Measurements from ENCODE around the gene BBS9.
"Not testable (repeated sequence)": the region's sequence is repeated elsewhere in the genome, so short reads cannot be mapped to it uniquely, and the experiment has no call there.

Gene BBS9

GRCh38 chr7:33298848-33299247, 169.5 kb downstream of the BBS9 start:
- DNase-seq = no peak

DNA sequence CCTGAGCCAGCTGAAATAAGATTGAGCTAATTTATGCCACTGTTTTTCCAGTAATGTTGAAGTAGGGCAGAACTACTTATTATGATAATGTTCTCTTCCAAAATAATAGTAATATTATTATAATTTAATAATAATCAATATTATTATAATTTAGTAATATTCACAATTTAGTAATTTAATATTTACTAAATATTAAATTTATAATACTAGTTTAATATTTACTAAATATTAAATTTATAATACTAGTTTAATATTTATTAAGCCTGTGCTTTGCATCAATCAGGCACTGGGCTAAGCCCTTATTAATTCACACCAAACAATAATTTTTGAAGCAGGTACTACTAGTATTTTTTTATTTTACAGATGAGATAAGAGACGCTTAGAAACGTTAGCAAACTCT, 170.1 kb downstream of the BBS9 start:
- no peak for DNase-seq

GRCh38 chr7:33300131-33300530, 170.8 kb downstream of the BBS9 start:
- no peak for DNase-seq

DNA sequence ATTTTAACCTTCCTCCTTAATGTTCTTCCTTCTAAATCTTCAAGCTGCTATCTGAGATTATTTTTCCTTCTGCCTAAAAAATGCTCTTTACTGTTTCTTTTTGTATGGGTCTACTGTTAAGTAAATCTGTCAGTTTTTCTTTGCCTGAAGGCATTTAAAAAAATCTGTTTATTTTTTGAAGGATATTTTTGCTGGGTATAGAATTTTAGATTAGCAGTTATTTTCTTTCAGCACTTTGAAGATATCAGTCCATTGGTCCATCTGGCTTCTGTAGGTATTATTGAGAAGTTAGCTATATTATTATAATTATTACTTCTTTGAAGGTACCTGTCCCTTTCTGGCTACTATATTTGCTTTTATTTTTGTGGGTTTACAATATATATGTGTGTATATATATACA, 171.4 kb downstream of the BBS9 start:
- no peak for DNase-seq

- DNase-seq = not testable (repeated sequence)
These were observed 174.7 kb downstream of the BBS9 start for GRCh38 chr7:33303978-33304557.

- DNase-seq = no peak
These were observed 177.8 kb downstream of the BBS9 start for GRCh38 chr7:33307205-33307604.

GRCh38 chr7:33310546-33310945, 181.2 kb downstream of the BBS9 start:
- DNase-seq = no peak

DNA sequence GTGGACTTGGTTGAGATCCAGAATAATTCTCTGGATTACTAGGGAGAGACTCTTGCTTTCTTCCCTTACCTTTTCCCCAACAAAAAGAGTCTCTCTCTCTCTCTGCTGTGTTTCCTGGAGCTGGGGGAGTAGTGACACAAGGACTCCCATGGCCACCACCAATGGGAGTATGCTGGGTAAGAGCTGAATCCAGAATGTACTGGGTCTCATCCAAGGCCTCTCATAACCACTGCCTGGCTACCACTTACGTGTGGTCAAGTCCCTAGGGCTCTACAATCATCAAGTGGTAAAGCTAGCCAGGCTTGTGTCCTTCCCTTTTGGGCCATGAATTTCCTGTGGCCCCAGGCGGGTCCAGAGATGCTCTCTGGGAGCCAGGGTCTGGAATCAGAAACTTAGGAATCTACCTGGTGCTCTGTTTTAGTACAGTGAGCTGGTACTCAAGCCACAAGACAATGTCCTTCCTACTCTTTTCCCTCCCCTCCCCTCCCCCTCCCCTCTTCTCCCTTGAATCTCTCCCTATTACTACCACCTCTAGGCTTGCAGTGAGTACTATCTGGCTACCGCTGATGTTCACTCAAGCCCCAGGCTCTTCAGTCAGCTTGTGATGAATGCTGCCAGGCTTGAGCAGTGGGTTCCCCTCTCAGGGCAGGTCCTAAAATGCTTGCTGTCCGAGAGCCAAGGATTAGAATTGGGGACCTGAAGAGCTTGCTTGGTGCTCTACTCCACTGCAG, 196.6 kb downstream of the BBS9 start:
- DNase-seq = no peak

- DNase-seq = no peak
These were observed 197.1 kb downstream of the BBS9 start for GRCh38 chr7:33326485-33326848.

- no peak for DNase-seq
These were observed 198.1 kb downstream of the BBS9 start for GRCh38 chr7:33327427-33327826.

DNA sequence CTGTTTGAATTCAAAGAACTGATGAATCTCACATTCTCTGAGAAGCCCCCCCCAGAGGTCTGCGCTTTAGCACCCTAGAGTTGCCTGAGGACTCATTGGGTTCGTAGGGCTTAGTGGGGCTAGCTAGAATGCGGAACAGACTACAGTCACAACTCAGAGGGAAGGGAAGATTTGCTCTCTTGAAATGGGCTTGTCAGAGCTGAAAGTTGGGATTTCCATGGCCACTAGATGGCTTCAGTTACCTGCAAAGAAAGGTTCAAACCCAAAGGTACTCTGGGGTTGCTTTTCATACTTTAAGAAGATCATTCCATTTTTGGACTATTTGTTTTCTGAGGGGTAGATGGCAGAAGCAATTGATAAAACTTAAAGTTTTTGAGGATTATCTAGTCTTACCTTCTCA, 205.0 kb downstream of the BBS9 start:
- DNase-seq = no peak

GRCh38 chr7:33336820-33337219, 207.5 kb downstream of the BBS9 start:
- DNase-seq = no peak

GRCh38 chr7:33339074-33339790, 209.9 kb downstream of the BBS9 start:
- no peak for DNase-seq

- DNase-seq = no peak
These were observed 216.7 kb downstream of the BBS9 start for GRCh38 chr7:33346055-33346454.

DNA sequence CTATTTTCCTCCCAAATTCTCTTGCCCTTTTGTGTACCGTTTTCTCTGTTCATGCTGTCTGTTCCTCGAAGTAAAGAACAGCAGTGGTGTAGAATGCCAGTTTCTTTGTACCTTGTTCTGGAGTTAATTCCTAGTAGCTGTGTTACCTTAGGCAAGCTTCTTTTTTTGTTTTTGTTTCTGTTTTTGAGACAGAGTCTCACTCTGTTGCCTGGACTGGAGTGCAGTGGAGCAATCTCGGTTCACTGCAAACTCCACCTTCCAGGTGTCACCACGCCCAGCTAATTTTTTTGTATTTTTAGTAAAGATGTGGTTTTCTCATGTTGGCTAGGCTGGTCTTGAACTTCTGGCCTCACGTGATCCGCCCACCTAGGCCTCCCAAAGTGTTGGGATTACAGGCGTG, 221.2 kb downstream of the BBS9 start:
- no peak for DNase-seq

DNA sequence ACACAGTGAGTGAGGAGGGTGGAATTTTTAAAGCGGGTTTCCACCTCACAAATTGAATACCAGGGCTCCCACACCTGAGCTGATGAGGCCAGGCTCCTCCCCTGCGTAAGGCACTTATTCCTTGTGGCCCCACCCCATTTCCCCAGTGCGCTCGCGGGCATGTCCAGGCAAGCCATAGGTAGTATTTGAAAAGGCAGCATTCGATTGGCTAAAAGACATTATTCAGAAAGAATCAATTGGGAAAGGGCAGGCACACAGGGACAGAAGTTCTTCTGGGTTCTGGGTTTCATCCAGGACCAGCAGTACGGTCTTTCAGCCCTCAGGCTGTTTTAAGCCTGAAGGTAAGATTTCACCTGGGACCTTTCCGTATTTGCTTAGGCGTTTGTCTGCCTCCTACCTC, 222.3 kb downstream of the BBS9 start:
- no peak for DNase-seq

- no peak for DNase-seq
These were observed 224.8 kb downstream of the BBS9 start for GRCh38 chr7:33354201-33354600.

GRCh38 chr7:33355386-33355785, 226.0 kb downstream of the BBS9 start:
- no peak for DNase-seq

DNA sequence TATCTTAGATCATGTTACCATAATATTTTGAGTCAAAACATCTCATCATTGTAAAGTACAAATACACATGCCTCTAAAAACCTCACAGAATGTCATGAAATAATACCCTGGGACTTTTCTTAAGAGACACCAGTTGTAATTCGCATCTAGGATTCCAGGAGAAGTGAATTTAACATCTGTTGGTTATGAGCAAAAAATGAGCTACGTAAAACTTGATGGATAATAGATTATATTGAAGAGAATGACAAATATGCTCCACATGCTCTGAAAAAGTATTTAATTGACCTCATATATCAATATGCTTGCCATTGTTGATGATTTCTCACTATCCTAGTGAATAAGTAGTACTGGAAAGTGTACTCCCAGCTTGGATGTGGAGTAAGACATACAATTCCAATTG, 227.0 kb downstream of the BBS9 start:
- no peak for DNase-seq

DNA sequence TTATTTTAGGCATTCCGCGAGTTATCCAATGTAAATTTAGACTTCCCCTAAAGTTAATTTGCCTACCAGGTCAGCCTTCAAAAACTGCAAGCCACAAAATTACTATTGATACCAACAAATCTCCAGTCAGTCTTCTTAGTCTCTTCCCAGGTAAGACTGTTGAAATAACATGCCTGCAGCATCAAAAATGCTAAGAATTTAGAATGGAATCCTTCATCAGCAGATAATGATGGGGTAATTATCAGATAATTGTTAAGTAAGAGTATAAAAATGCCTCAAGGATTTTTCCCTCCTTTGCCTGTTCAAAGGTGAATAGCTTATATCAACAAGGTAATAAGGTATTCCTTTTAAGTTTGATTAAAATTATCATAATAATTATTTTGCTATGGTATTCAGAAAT, 228.5 kb downstream of the BBS9 start:
- no peak for DNase-seq

GRCh38 chr7:33369888-33370287, 240.5 kb downstream of the BBS9 start:
- no peak for DNase-seq

GRCh38 chr7:33373195-33373594, 243.8 kb downstream of the BBS9 start:
- no peak for DNase-seq

- no peak for DNase-seq
These were observed 250.6 kb downstream of the BBS9 start for GRCh38 chr7:33379891-33380525.

DNA sequence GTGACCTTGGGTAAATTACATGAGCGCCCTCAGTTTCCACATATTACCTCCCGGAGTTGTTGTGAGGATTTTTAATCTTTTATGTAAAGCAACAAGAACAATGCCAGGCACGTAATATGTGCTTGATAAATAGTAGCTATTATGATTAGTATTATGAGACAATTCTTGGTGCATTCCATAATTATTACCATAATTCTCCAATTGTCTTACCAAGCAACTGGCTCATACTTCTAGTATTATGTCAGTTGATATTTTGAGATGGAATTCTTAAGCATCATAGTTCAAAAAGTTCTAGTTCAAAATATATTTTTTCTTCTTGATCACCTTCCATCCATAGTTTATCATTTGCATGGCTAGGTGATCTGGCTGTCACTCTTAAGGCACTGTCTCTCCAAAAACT, 259.0 kb downstream of the BBS9 start:
- DNase-seq = no peak
